Left lung (tissue), 10 donors: Measurements from ENCODE around the gene RAB6B. TPM values are rescaled to one million over a fixed set of nuclear protein-coding genes. Genes with fewer than 3 reads are reported as not detected.

ENCODE experiments used
- ATAC-seq: fragments of 200-7000 bp; cut with Tn5 transposase; one replicate; pipeline ENCODE4 v1.9.1; 2020; ENCODE audit warnings: moderate library complexity
- DNase-seq, 4 donors: peaks; one replicate each; pipeline ENCODE4 v3.0.0-alpha.2; 2013 to 2020
- H3K27ac ChIP-seq, 2 donors: fragments of 200-600 bp; sonication (generic) in 1 of 2; one replicate each; pipeline versions ENCODE4 v1.5.0 to v1.8.0; 2020 to 2021
- H3K27me3 ChIP-seq, 2 donors: fragments of 200-600 bp; sonication (generic) in 1 of 2; one replicate each; pipeline versions ENCODE4 v1.5.0 to v1.8.0; 2020 to 2021
- H3K36me3 ChIP-seq, 2 donors: fragments of 200-600 bp; sonication (generic) in 1 of 2; one replicate each; pipeline versions ENCODE4 v1.5.0 to v1.8.0; 2020 to 2021
- H3K4me1 ChIP-seq, 2 donors: fragments of 200-600 bp; one replicate each; pipeline ENCODE4 v1.8.0; 2021
- H3K4me3 ChIP-seq, 2 donors: fragments of 200-600 bp; sonication (generic) in 1 of 2; one replicate each; pipeline versions ENCODE4 v1.5.0 to v1.8.0; 2020 to 2021; ENCODE audit warnings: mild to moderate bottlenecking in 1 of 2
- H3K9me3 ChIP-seq, 2 donors: fragments of 200-600 bp; sonication (generic) in 1 of 2; one replicate each; pipeline versions ENCODE4 v1.5.0 to v1.8.0; 2020 to 2021
- CTCF ChIP-seq, 2 donors: fragments of 200-600 bp; sonication (generic) in 1 of 2; IDR thresholded peaks; one replicate each; pipeline versions ENCODE4 v1.5.0 to v1.8.0; 2021; ENCODE audit warnings: antibody characterized with exemption in 2 of 2
- intact Hi-C, 2 donors: fragments of 100-400 bp; cut with DNase I; formaldehyde crosslinking; loops; one replicate each; pipeline versions ENCODE4 v1.11.2 to v1.14.2; 2022
- polyA plus RNA-seq, 6 donors: library from polyadenylated mRNA; unstranded; fragments of 120-200 nt; gene quantifications; one replicate each; pipeline ENCODE4 v1.2.1, GENCODE V29; 2013; ENCODE audit not compliant: insufficient read length in 6 of 6
- total RNA-seq, 2 donors: library from RNA; stranded (reverse); fragmentation: NEBNext Ultra II Directional; extraction: Animal tissue kit (Norgen Biotek cat#: 25700); gene quantifications; one replicate each; pipeline ENCODE4 v1.2.1, GENCODE V29; 2021
- donor health status: DM: no; HTN: yes; CAD: no.
- donor health status: DM: no; HTN: no; CAD: no.

RAB6B gene
- total and polyA plus RNA-seq, 8 donors, result 3.7 to 11.4 (median 6.1) TPM

GRCh38 chr3:133890037-133890436 lies 5.6 kb downstream of the RAB6B start:
- TF ChIP-seq CTCF (IDR thresholded peaks at IDR 0.05), result no peak
- Histone ChIP-seq H3K4me1 (peaks cover 0 to 6% of the 10 kb centered on the region in 2 donors), H3K27me3 (peaks cover 0 to 15% of the 10 kb centered on the region in 2 donors), H3K27ac (no peak overlapping the region), H3K36me3 (no peaks in the 10 kb centered on the region), H3K4me3 (no peak overlapping the region), H3K9me3 (no peaks in the 10 kb centered on the region)
- ATAC-seq, result no peak
- intact Hi-C loops, result no loop called here
- no peak for DNase-seq

- intact Hi-C loops, result no loop called here
- ATAC-seq (no peak), DNase-seq (no peak)
- H3K9me3 ChIP-seq, result no peaks in the 10 kb centered on the region
- H3K4me3 ChIP-seq, result no peak overlapping the region
- H3K27ac ChIP-seq, result no peak overlapping the region
- no peaks in the 10 kb centered on the region for H3K36me3 ChIP-seq
- H3K4me1 ChIP-seq, result no peaks in the 10 kb centered on the region
- no peak for TF ChIP-seq CTCF (IDR thresholded peaks at IDR 0.05)
- peaks cover 0 to 3% of the 10 kb centered on the region in 2 donors for H3K27me3 ChIP-seq
Measured at GRCh38 chr3:133888726-133889340, 6.8 kb downstream of the RAB6B start.

- intact Hi-C loops, result no loop called here
- H3K9me3 ChIP-seq, result no peaks in the 10 kb centered on the region
- DNase-seq (no peak), ATAC-seq (no peak)
- no peaks in the 10 kb centered on the region for H3K4me1 ChIP-seq
- no peaks in the 10 kb centered on the region for H3K36me3 ChIP-seq
- TF ChIP-seq CTCF (IDR thresholded peaks at IDR 0.05), result no peak
- no peaks in the 10 kb centered on the region for H3K27me3 ChIP-seq
- H3K27ac ChIP-seq, result no peak overlapping the region
- no peak overlapping the region for H3K4me3 ChIP-seq
Measured at GRCh38 chr3:133887803-133888703, 7.6 kb downstream of the RAB6B start.

GRCh38 chr3:133887074-133887802 lies 8.4 kb downstream of the RAB6B start:
- Histone ChIP-seq H3K9me3 (no peaks in the 10 kb centered on the region), H3K4me3 (no peak overlapping the region), H3K36me3 (no peaks in the 10 kb centered on the region), H3K27ac (no peak overlapping the region), H3K4me1 (no peaks in the 10 kb centered on the region), H3K27me3 (no peaks in the 10 kb centered on the region)
- ATAC-seq (no peak), DNase-seq (no peak)
- no peak for TF ChIP-seq CTCF (IDR thresholded peaks at IDR 0.05)
- intact Hi-C loops, result no loop called here
